Spleen (tissue), 11 donors: ENCODE data around the gene HIPK3. TPM values are rescaled to one million over a fixed set of nuclear protein-coding genes. Genes with fewer than 3 reads are reported as not detected.
"Not testable (repeated sequence)": the region's sequence is repeated elsewhere in the genome, so short reads cannot be mapped to it uniquely, and the experiment has no call there.

Experiments
- DNase-seq: peaks from one replicate; pipeline ENCODE4 v3.0.0-alpha.2; 2020
- H3K27ac ChIP-seq, 8 donors: fragments of 200-600 bp; sonication (generic) in 7 of 8; 1 replicate in 4 of 8; 2 replicates in 4 of 8; pipeline versions ENCODE4 v1.5.0 to v1.8.0; 2016 to 2021; ENCODE audit warnings: inconsistent platforms in 4 of 8, mild to moderate bottlenecking in 4 of 8, moderate library complexity in 1 of 8
- H3K27me3 ChIP-seq, 7 donors: fragments of 200-600 bp; sonication (generic) in 6 of 7; replicated peaks in 1 of 7; 1 replicate in 4 of 7; 2 replicates in 3 of 7; pipeline versions ENCODE4 v1.5.0 to v1.8.0; 2016 to 2021; ENCODE audit warnings: inconsistent platforms in 3 of 7, mild to moderate bottlenecking in 1 of 7
- H3K36me3 ChIP-seq, 6 donors: fragments of 200-600 bp; sonication (generic) in 5 of 6; 1 replicate in 4 of 6; 2 replicates in 2 of 6; pipeline versions ENCODE4 v1.5.0 to v1.8.0; 2016 to 2021; ENCODE audit warnings: inconsistent platforms in 2 of 6
- H3K4me1 ChIP-seq, 6 donors: fragments of 200-600 bp; sonication (generic) in 5 of 6; 1 replicate in 3 of 6; 2 replicates in 3 of 6; pipeline versions ENCODE4 v1.5.0 to v1.8.0; 2016 to 2021; ENCODE audit warnings: inconsistent platforms in 3 of 6
- H3K4me3 ChIP-seq, 8 donors: fragments of 200-600 bp; sonication (generic) in 7 of 8; 1 replicate in 4 of 8; 2 replicates in 4 of 8; pipeline versions ENCODE4 v1.5.0 to v1.8.0; 2016 to 2021; ENCODE audit warnings: inconsistent platforms in 4 of 8, mild to moderate bottlenecking in 4 of 8, moderate library complexity in 2 of 8
- H3K9me3 ChIP-seq, 8 donors: fragments of 200-600 bp; sonication (generic) in 7 of 8; 1 replicate in 4 of 8; 2 replicates in 4 of 8; pipeline versions ENCODE4 v1.5.0 to v1.8.0; 2016 to 2021; ENCODE audit warnings: inconsistent platforms in 4 of 8
- CTCF ChIP-seq, 11 experiments: fragments of 200-600 bp in 7 of 11; fragments of 450-650 bp in 4 of 11; sonication (generic) in 4 of 11; IDR thresholded peaks in 8 of 11; conservative IDR thresholded peaks in 3 of 11; 1 replicate in 7 of 11; 2 replicates in 4 of 11; pipeline versions ENCODE4 v1.4.0 to v1.8.0; 2016 to 2021; ENCODE audit warnings: antibody characterized with exemption in 11 of 11, inconsistent platforms in 4 of 11, mild to moderate bottlenecking in 1 of 11
- POLR2A ChIP-seq, 3 donors: fragments of 450-650 bp; IDR thresholded peaks; one replicate each; pipeline ENCODE4 v1.5.1; 2017; ENCODE audit warnings: antibody characterized with exemption in 3 of 3, mild to moderate bottlenecking in 1 of 3
- POLR2AphosphoS5 ChIP-seq, 3 donors: sonication (generic); formaldehyde crosslinking; IDR thresholded peaks; one replicate each; pipeline ENCODE4 v1.5.1; 2017; ENCODE audit warnings: antibody characterized with exemption in 3 of 3
- WGBS, 5 donors: extraction: QIAGEN DNeasy Blood & Tissue Kit in 3 of 5; methylation state at CpG; one replicate each; pipeline versions ENCODE4 v1.1.5 to v1.1.7; 2013 to 2018; 5-methylcytosine and 5-hydroxymethylcytosine counted together
- intact Hi-C: fragments of 100-400 bp; cut with DNase I; formaldehyde crosslinking; loops from one replicate; pipeline ENCODE4 v1.15.0; 2023; ENCODE audit warnings: low total_unique reads
- polyA plus RNA-seq, 3 donors: library from polyadenylated mRNA; stranded (reverse); fragments of 200-250 nt; gene quantifications; one replicate each; pipeline ENCODE4 v1.2.1, GENCODE V29; 2013
- total RNA-seq, 7 donors: library from RNA; depleted of rRNA in 3 of 7; stranded (reverse); fragments of >200 nt in 3 of 7; fragmentation: NEBNext Ultra II Directional in 4 of 7; extraction: Animal tissue kit (Norgen Biotek cat#: 25700) in 4 of 7; gene quantifications; one replicate each; pipeline versions ENCODE4 v1.1.0 to v1.2.1, GENCODE V29; 2016 to 2021
- donor health status: healthy with polysubstance abuse.
- donor health status: DM: no; HTN: no; CAD: no; lungs with moderate emphysema.
- donor health status: DM: no; HTN: no; CAD: no.
- donor health status: Bipolar disorder and iron deficiency.
- donor health status: healthy.
- donor health status: DM: no; HTN: no; CAD: no.
- donor health status: DM: yes; HTN: yes; CAD: no.

The HIPK3 gene
- total and polyA plus RNA-seq, 10 donors = 11.5 to 192 (median 127) TPM

- Histone ChIP-seq H3K27me3 (no peaks in the 10 kb centered on the region), H3K4me1 (peaks cover 0 to 27% (median 4%) of the 10 kb centered on the region in 6 donors), H3K36me3 (no peaks in the 10 kb centered on the region), H3K27ac (peak overlapping the region in 5 of 8 donors; percentile 34 to 66 (median 48)), H3K9me3 (no peaks in the 10 kb centered on the region), H3K4me3 (no peak overlapping the region)
- WGBS, 5 donors = 60 to 68% (median 64%) methylated on average over 6 of the region's 6 CpGs
- intact Hi-C loops = no loop called here
- TF ChIP-seq POLR2AphosphoS5 (IDR thresholded peaks at IDR 0.05) (no peak), POLR2A (IDR thresholded peaks at IDR 0.05) (no peak), CTCF (IDR thresholded peaks at IDR 0.05 in 8 of 11, conservative IDR thresholded peaks at IDR 0.05 in 3 of 11) (no peak)
- no peak for DNase-seq
These were observed 22.6 kb upstream of the HIPK3 start for GRCh38 chr11:33234397-33235190.

DNA sequence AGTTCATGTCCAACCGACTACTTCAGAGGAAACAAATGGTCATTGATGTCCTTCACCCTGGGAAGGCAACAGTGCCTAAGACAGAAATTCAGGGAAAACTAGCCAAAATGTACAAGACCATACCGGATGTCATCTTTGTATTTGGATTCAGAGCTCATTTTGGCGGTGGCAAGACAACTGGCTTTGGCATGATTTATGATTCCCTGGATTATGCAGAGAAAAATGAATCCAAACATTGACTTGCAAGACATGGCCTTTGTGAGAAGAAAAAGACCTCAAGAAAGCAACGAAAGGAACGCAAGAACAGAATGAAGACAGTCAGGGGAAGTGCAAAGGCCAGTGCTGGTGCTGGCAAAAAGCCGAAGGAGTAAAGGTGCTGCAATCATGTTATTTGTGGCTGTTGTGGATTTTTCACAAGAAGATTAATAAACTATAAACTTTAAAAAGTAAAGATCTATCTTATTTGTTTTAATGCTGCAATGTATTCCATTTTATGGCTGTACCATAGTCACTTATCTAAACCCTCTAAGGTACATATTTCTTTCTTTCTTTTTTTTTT is 20.1 kb upstream of the HIPK3 start:
- 69 to 81% (median 74%) methylated on average over 6 of the region's 6 CpGs for WGBS, 5 donors
- Histone ChIP-seq H3K9me3 (no peaks in the 10 kb centered on the region), H3K36me3 (no peaks in the 10 kb centered on the region), H3K27ac (no peak overlapping the region), H3K4me1 (peaks cover 0 to 27% (median 4%) of the 10 kb centered on the region in 6 donors), H3K27me3 (no peaks in the 10 kb centered on the region), H3K4me3 (no peak overlapping the region)
- no peak for DNase-seq
- no peak for TF ChIP-seq POLR2A (IDR thresholded peaks at IDR 0.05)
- TF ChIP-seq POLR2AphosphoS5 (IDR thresholded peaks at IDR 0.05) = no peak
- no peak for TF ChIP-seq CTCF (IDR thresholded peaks at IDR 0.05 in 8 of 11, conservative IDR thresholded peaks at IDR 0.05 in 3 of 11)
- intact Hi-C loops = no loop called here

DNA sequence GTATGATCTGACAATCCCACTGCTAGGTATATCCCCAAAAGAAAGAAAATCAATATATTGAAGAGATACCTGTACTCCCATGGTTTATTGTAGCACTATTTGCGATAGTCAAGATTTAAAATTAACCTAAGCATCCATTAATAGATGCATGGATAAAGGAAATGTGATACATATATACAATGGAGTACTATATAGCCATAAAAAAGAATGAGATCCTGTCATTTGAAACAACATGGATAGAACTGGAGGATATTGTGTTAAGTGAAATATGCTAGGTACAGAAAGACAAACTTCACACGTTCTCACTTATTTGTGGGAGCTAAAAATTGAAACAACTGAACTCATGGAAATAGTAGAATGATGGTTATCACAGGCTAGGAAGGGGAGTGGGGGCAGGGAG is 14.6 kb upstream of the HIPK3 start:
- peaks cover 0 to 2% (median 0%) of the 10 kb centered on the region in 8 donors for H3K9me3 ChIP-seq
- no peaks in the 10 kb centered on the region for H3K27me3 ChIP-seq
- H3K27ac ChIP-seq = no peak overlapping the region
- 82 to 96% (median 91%) methylated on average over 2 of the region's 2 CpGs for WGBS, 5 donors
- intact Hi-C loops = no loop called here
- TF ChIP-seq POLR2A (IDR thresholded peaks at IDR 0.05) (no peak), CTCF (IDR thresholded peaks at IDR 0.05 in 8 of 11, conservative IDR thresholded peaks at IDR 0.05 in 3 of 11) (no peak), POLR2AphosphoS5 (IDR thresholded peaks at IDR 0.05) (no peak)
- no peaks in the 10 kb centered on the region for H3K36me3 ChIP-seq
- H3K4me1 ChIP-seq = no peaks in the 10 kb centered on the region
- H3K4me3 ChIP-seq = no peak overlapping the region
- no peak for DNase-seq

- WGBS, 5 donors = 91 to 97% (median 94%) methylated on average over 24 to 35 of the region's 35 CpGs
- H3K27ac ChIP-seq, H3K27me3 ChIP-seq, DNase-seq, H3K4me1 ChIP-seq, intact Hi-C loops, H3K36me3 ChIP-seq, H3K9me3 ChIP-seq, H3K4me3 ChIP-seq: not testable (repeated sequence)
These were observed 13.5 kb upstream of the HIPK3 start for GRCh38 chr11:33243654-33244053.
